SK-N-MC (cell line): ENCODE results near the gene DNASE2B.

Experiments
- EZH2 ChIP-seq: fragments of 200-600 bp; sonication (generic); IDR thresholded peaks from one replicate; pipeline ENCODE4 v1.6.1; 2017; ENCODE audit warnings: antibody characterized with exemption
- FOXP2 ChIP-seq: optimal IDR thresholded peaks from 2 replicates; pipeline ENCODE3; 2011; ENCODE audit warnings: mild to moderate bottlenecking, moderate library complexity; ENCODE audit not compliant: insufficient read depth; ENCODE audit errors: extremely low read length, control extremely low read depth
- POLR2AphosphoS5 ChIP-seq: IDR thresholded peaks from 2 replicates; pipeline ENCODE4 v1.6.1; 2012; ENCODE audit warnings: mild to moderate bottlenecking, low read depth, low read length, borderline replicate concordance

GRCh38 chr1:84348759-84349158 is 49.5 kb upstream of the DNASE2B start:
- no peak for TF ChIP-seq EZH2
- TF ChIP-seq POLR2AphosphoS5 = no peak
- no peak for TF ChIP-seq FOXP2
